Glutamatergic neuron (in vitro differentiated cells): ENCODE measurements around the gene GAB3. TPM values are rescaled to one million over a fixed set of nuclear protein-coding genes. Genes with fewer than 3 reads are reported as not detected.

ENCODE experiments used
- DNase-seq: peaks from one replicate; pipeline ENCODE4 v3.0.0; 2022
- H3K27ac Mint-ChIP-seq: one replicate; pipeline ENCODE4 v1.8.0; 2020; ENCODE audit warnings: mild to moderate bottlenecking, mixed read lengths, inconsistent platforms; ENCODE audit not compliant: unreplicated experiment
- H3K27me3 Mint-ChIP-seq: one replicate; pipeline ENCODE4 v1.8.0; 2020; ENCODE audit warnings: mild to moderate bottlenecking, moderate library complexity, mixed read lengths, inconsistent platforms; ENCODE audit not compliant: unreplicated experiment
- H3K36me3 Mint-ChIP-seq: one replicate; pipeline ENCODE4 v1.8.0; 2020; ENCODE audit warnings: mild to moderate bottlenecking, mixed read lengths, inconsistent platforms; ENCODE audit not compliant: unreplicated experiment
- H3K4me1 Mint-ChIP-seq: one replicate; pipeline ENCODE4 v1.8.0; 2020; ENCODE audit warnings: mild to moderate bottlenecking, low read depth, mixed read lengths, inconsistent platforms; ENCODE audit not compliant: unreplicated experiment
- H3K4me3 Mint-ChIP-seq: one replicate; pipeline ENCODE4 v1.8.0; 2020; ENCODE audit warnings: mild to moderate bottlenecking, mixed read lengths, inconsistent platforms; ENCODE audit not compliant: unreplicated experiment
- H3K9me3 Mint-ChIP-seq: one replicate; pipeline ENCODE4 v1.8.0; 2020; ENCODE audit warnings: mild to moderate bottlenecking, moderate library complexity, mixed read lengths, inconsistent platforms; ENCODE audit not compliant: unreplicated experiment
- CTCF ChIP-seq: fragments of 200-600 bp; sonication (generic); IDR thresholded peaks from one replicate; pipeline ENCODE4 v1.5.0; 2021; ENCODE audit not compliant: partially characterized antibody, unreplicated experiment
- total RNA-seq: library from RNA; stranded (reverse); fragmentation: NEBNext Ultra II Directional; extraction: Animal tissue kit (Norgen Biotek cat#: 25700); gene quantifications from one replicate; pipeline ENCODE4 v1.2.1, GENCODE V29; 2021; ENCODE audit not compliant: unreplicated experiment

GAB3 gene
- total RNA-seq, 1 donor from 2014 or later: 9.6 TPM

- no peaks in the 10 kb centered on the region for H3K27me3 Mint-ChIP-seq
- TF ChIP-seq CTCF: no peak
- H3K9me3 Mint-ChIP-seq: no peaks in the 10 kb centered on the region
- no peak overlapping the region for H3K4me3 Mint-ChIP-seq
- H3K4me1 Mint-ChIP-seq: no peaks in the 10 kb centered on the region
- no peak for DNase-seq
- no peak overlapping the region for H3K27ac Mint-ChIP-seq
- peaks cover 3% of the 10 kb centered on the region for H3K36me3 Mint-ChIP-seq
Measured at GRCh38 chrX:154780968-154781367, 30.1 kb upstream of the GAB3 start.

- H3K4me3 Mint-ChIP-seq: peak overlapping the region; percentile 25
- peak; percentile 18 for DNase-seq
- no peaks in the 10 kb centered on the region for H3K27me3 Mint-ChIP-seq
- H3K4me1 Mint-ChIP-seq: no peaks in the 10 kb centered on the region
- peaks cover 3% of the 10 kb centered on the region for H3K36me3 Mint-ChIP-seq
- TF ChIP-seq CTCF: no peak
- H3K27ac Mint-ChIP-seq: no peak overlapping the region
- H3K9me3 Mint-ChIP-seq: no peaks in the 10 kb centered on the region
Measured at GRCh38 chrX:154779261-154779660, 28.4 kb upstream of the GAB3 start.

- DNase-seq: no peak
- no peaks in the 10 kb centered on the region for H3K4me1 Mint-ChIP-seq
Measured at GRCh38 chrX:154776753-154777152, 25.9 kb upstream of the GAB3 start.

GRCh38 chrX:154775419-154776349 is 24.8 kb upstream of the GAB3 start:
- H3K27ac Mint-ChIP-seq: no peak overlapping the region
- H3K4me3 Mint-ChIP-seq: no peak overlapping the region
- TF ChIP-seq CTCF: no peak
- H3K4me1 Mint-ChIP-seq: no peaks in the 10 kb centered on the region
- no peak for DNase-seq
- H3K9me3 Mint-ChIP-seq: no peaks in the 10 kb centered on the region
- peaks cover 3% of the 10 kb centered on the region for H3K36me3 Mint-ChIP-seq
- H3K27me3 Mint-ChIP-seq: peaks cover 3% of the 10 kb centered on the region

More at GRCh38 chrX:154776753-154777152, 25.9 kb upstream of the GAB3 start:
- TF ChIP-seq CTCF: no peak
- Mint-ChIP-seq H3K27ac (no peak overlapping the region), H3K27me3 (peaks cover 3% of the 10 kb centered on the region), H3K4me3 (no peak overlapping the region), H3K36me3 (peaks cover 3% of the 10 kb centered on the region), H3K9me3 (no peaks in the 10 kb centered on the region)

GRCh38 chrX:154774622-154775021 is 23.7 kb upstream of the GAB3 start:
- Mint-ChIP-seq H3K36me3 (peaks cover 3% of the 10 kb centered on the region), H3K4me1 (no peaks in the 10 kb centered on the region), H3K4me3 (no peak overlapping the region), H3K9me3 (no peaks in the 10 kb centered on the region), H3K27me3 (peaks cover 3% of the 10 kb centered on the region), H3K27ac (no peak overlapping the region)
- DNase-seq: no peak
- TF ChIP-seq CTCF: no peak
